NCI-H748 (cell line): Measurements from ENCODE around the gene FNBP1.
A peak's percentile ranks its signal among the peaks of the same experiment; 100 is the strongest.
"Not testable (repeated sequence)": the region's sequence is repeated elsewhere in the genome, so short reads cannot be mapped to it uniquely, and the experiment has no call there.

Source experiments
- DNase-seq: peaks from one replicate; lab custom pipeline; 2025; ENCODE audit not compliant: unreplicated experiment; lab: John Stamatoyannopoulos, UW

FNBP1 gene

DNA sequence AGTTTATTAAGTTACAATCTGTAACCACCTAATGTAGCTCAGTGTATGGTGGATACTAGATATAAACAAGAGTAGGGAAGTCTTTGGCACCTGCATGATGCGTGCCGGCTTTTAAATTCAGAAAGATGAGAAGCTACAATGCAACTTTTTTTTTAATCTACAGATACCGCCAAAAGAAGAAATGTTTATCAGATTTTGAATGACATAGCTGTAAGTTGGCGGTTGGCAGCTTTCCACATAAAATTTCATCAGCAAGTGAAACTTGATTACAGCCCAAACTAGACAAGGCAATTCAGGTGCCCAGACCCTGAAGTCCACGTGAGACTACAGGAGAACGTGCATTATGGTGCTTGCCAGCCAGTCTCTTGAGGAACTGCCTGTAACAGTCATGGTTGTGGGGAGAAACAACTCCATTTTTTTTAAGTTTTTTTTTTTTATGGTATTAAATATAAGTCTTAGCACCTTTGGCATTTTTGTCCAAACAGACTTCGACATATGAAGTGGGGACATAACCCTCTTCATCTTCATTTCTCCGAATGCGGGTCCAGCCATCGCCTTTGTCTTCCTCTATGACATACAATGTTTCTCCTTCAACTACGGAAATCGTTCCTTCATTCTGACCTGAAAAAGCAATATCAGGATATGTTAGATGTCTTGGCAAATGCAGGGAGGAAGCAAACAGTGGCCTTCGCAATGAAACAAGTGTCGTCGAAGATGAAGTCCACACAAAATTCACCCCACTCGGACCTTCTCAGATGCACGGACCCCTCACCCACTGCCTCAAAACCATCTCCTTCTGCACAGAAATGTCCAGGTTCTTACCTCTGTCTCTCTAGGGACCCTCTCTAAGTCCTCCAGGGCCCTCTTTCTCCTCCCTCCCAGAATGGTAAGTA, 147.4 kb downstream of the FNBP1 start:
- no peak for DNase-seq

- DNase-seq: no peak
These were observed 148.7 kb downstream of the FNBP1 start for GRCh38 chr9:129894120-129894823.

GRCh38 chr9:129891569-129891968, 151.4 kb downstream of the FNBP1 start:
- DNase-seq: no peak

GRCh38 chr9:129890718-129891299, 152.2 kb downstream of the FNBP1 start:
- not testable (repeated sequence) for DNase-seq

DNA sequence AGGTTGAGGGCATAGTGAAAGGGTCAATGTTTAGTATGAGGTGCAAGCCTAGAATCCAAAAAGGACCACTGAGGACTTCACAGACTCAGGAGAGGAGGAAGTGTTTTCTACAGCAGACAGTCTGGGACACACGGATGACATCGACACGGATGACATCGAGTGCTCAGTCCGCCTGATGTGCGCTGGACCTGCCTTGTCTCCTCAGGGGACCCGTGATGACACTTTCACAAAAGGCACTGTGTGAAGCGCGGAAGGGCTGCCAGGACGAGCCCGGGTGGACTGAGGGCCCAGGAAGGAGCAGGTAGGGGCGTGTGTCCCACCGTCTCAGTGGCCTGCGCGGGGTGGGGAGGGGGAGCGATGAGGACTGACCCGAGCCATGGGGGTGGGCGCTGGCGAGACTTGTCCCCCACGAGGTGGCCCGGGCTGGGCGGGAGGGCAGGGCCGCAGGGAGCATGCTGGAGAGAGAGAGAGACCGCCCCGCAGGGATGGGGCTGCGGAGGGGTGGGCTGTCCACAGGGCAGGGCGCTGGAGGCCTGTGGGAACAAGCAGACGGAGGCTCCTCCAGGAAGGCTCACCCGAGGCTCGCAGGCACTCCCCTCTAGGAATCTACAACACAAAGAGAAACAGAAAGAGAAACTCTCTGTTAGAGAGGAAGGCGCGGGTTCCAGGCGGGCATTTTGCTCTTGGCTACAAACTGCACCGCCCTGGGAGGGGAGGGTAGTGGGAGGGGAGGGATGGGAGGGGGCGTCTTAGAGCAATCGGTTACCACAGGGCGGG, 152.9 kb downstream of the FNBP1 start:
- DNase-seq: no peak

DNA sequence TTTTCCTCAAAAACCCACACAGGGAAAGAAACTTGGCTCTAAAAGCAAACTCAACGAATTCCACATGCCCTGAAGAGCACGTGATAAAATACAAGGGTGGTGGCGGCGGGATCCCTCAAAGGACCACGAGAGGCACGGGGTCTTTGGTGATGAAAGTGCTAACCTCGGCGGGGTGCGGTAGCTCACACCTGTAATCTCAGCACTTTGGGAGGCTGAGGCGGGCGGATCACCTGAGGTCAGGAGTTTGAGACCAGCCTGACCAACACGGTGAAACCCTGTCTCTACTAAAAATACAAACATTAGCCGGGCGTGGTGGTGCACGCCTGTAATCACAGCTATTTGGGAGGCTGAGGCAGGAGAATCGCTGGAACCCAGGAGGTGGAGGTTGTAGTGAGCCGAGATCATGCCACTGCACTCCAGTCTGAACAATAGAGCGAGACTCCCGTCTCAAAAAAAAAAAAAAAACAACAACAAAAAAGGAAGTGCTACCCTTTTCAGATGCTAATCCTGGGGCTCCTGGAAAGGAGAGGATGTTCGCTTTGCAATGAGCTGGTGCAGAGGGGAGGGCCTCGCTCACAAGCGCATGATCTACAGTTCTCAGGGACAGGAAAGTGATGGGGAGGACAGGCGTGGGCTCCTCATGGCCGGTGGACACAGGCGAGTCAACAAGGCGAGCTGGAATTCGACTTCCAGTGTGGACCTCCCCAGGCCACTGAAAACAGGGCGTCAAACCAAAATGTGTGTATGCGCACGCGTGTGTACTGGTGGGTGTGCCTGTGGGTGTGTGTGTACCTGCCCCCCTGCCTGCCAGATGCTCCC, 153.7 kb downstream of the FNBP1 start:
- no peak for DNase-seq

- DNase-seq: no peak
These were observed 154.5 kb downstream of the FNBP1 start for GRCh38 chr9:129888293-129889121.

DNA sequence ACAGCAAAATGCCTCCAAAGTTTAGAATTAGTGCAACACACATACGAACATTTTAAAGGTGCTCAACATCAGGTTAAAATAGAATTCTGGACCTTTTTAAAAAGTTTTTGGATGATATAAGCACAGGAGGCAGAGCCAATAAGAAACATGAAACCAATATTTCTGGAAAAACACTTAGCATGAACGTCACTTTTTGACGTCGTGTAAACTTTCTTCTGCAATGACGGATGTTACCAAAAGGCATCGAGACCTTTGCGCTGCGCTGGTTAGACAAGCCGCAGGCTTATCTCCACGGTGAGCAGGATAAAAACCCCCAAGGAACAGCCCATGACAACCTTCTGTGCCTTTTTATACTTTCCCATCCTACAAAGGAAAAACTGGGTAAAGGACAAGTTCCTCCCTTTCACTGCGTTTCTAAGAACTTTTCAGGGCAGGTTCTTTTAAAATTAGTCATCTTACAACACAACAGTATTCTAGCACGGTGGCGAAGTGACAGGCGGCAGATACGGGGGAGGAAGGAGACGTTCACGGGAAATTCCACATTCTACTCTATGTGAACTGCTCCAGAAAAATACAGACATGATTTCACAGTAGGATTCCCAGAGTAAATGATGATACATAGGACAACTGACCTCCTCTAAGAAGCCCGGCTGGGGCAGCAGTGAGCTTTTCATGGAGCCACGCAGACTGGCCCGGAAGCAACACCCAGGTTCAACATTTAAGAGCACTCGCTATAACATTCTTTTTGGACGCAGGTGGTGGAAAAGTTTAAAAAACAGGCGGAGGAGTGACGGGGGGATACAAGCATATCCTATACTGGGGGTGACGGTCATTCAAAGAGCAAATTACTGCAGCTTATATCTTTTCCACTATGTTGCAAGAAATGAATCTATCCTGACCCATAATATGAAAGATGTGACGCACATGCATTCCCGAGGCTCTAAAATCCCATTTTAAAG, 155.4 kb downstream of the FNBP1 start:
- no peak for DNase-seq

DNA sequence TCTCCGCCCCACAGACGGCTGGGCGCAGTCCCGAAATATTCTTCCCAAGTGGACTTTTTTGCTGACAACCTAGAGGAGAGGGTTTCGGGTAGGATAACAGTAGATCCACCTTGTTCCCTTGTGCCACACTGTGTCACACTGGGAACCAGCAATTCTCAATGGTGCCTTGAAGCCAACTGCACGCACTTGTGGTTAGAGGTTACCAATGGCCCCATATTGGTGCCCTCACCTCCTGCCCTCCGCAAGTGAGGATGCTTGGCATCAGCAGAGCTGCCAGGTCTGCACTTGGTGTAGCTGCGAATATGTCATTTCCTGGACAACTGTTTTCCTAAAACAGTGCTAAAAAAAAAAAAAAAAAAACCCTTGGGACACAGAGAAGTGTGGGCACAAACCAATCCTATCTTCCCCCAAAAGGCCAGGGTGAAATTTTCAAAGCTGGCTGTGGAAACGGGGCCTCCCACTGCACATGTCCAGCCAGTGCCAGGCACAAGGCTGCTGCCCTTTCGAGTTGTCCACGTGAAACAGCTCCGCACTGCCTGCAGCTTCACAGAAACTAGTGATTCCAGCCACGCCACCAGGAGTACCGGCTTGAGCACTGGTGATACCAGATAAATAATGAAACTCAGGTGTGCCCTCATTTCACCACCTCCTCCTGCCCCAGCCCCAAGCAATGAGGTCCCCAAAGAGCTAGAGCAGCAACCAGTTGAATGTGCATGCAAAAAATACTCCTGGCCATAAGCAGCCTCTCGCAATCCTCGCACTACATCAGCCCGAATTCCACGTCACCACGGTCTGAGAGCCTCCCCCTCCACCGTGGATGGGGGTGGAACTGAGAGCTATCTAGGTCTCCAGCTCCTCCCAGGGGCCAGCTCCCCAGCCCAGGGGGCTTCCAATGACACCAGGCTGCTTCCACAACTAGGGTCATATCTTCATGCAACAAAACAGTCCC, 156.5 kb downstream of the FNBP1 start:
- no peak for DNase-seq

DNA sequence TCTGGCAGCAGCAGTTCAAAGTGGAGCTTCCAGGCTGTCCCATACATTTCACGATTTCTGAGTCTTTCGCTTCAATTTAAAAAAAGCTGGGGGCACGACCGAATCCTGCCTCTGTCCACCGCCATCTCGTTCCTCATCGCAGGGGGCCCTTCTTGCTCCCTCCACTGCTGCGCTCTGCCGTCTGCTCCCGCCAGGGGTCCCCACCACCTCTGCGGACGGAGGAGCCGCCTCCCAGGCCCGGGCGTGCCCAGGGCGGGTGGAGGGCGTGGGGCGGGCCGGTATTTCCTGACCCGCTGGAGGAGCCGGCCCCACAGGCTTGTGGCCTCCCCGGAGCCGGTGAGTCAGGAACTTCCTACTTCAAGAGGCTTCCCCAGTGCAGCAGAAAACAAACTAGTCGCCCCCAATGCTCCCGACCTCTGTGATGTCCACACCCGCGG, 157.3 kb downstream of the FNBP1 start:
- DNase-seq: peak; percentile 85

- no peak for DNase-seq
These were observed 157.8 kb downstream of the FNBP1 start for GRCh38 chr9:129885018-129885669.

DNA sequence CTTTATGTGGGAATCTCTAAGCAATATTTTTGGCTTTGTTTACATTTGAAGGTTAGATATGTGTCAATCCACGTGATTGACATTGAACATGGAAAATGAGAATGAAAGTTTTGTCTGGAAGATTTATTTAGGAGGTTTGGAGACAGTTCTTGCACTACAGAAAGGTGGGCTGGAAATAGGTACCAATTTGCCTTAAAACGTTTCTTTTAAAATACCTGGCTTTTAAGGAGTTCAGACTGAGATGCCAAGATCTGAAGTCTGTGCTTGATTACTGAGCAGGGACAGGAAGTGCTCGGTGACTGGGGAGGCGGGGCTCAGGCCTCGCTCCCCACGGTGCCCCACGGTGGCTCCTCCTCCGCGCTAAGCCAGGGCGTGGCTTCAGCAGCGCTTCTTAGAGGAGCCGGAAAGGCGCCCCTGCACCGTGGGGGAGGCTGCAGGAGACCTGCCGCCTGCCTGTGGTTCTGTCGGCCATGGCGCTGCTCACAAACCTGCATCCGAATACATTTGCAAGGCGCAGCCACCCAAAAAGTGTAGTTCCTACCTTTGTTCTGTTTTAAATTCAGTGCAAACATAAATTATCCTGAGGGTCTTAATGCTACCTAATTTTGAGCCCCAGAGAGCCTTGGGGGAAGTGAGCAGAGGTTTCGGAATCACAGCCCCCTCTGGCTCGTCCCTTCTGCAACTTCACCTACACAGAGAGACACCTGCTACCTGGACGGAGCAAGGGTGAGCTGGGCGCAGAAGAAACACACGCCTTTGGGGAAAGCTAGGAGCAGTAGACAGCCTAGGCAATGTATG, 158.6 kb downstream of the FNBP1 start:
- DNase-seq: peak; percentile 93

DNA sequence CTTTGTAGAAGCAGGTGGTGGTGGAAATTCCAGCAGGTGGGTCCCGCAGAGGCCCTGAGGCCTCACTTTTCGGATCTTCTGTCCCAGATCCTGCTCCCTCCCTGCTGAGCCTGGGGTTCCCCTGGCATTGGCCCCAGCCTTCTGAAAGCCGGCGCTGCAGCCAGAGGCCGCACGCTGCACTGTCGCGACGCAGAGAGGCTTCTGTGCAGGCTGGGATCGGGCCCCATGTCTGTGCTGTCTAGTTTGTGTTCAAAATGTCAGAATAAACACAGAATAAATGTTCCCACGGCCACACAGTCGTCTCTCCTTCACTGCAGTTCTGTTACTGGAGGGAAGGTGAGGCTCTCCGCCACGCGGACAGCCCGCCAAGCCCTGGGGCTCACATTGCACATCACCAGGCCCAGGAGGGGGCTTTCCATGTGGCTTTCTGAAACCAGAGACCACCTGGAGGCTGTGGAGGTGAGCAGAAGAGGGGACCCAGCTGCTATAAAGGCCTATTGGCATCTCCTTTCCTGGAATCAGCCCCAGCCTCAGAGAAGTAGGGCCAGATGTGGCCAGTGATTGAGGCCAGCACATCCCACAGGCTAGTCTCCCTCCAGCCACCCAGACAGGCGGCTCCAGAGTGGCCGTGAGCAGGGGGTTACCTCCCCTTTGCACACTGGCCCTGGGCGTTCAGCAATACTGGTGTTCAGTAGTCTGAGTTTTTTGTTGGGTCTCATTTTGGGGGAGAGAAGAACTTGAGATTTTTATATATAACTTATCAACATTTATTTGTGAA, 161.3 kb downstream of the FNBP1 start:
- no peak for DNase-seq

DNA sequence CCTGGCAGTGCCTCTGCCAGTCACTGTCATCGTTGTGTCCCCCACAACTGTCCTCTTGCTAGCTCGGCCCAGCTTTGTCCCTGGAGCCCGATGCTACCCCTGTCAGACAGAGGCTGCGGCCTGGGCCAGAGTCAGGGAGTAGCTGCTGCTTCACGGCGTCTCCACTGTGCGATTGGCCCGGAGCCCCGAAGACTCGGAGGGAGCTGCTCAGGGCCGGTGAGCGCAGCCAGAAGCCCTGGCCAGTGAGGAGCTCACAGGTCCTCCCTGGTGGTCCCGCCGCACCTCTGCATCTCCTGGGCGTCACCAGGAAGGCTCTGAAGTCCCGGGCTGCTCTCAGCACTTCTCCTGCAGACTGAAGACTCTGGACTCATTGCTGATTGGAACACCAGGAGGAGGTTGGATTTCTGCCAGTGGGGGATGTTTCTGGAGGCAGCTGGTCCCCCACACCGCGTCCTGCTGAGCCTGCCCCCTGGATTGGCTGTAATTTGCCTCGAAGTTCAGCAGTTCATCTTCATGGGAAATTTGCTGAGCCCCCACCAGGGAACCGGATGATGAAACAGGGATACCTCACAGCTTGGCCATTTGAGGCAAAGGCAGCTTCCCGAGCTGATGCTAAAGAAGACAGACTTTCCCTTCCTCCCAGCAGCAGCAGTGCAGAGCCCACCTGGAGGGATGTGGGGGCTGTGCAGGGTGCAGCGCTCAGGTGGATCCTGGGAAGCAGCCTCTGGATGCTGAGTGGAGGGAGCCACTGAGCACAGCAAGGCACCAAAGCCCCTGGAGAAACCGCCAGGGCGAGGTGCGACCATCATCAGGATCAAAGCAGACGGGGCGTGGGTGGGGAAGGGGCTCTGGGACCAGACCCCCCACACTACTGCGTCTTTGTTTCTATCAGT, 162.1 kb downstream of the FNBP1 start:
- no peak for DNase-seq
